Measurements from ENCODE around the gene SCUBE1. TPM values are rescaled to one million over a fixed set of nuclear protein-coding genes. Genes with fewer than 3 reads are reported as not detected.

SCUBE1 gene
- total RNA-seq, 1 experiment from 2014 or later: 3.9 TPM

DNA sequence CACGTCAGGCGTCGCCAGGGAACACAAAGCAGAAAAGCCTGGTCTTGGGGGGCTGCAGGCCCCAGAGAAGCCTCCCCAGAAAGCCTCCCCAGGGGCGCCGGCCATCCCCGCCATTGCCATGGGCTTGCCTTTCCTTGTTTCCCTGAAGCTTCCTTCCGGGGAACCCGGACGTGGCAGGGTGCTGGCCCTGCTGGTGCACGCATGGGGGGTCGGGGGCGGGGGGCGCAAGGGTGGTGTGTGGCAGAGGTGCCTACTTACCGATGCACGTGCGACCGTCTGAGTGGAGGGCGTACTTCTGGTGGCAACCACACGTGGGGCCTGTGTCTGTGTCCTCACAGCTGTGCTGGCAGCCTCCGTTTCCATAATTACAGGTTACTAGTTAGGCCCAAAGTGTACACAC lies 85.2 kb downstream of the SCUBE1 start:
- Histone ChIP-seq H3K4me1 (ENCODE audit: control insufficient read depth in 1 of 2, insufficient read depth in 2 of 2, low read length in 2 of 2) (peaks cover 2 to 26% of the 10 kb centered on the region in 2 experiments), H3K4me2 (ENCODE audit: low read length) (no peak overlapping the region), H3K27ac (ENCODE audit: low read depth, low read length) (no peak overlapping the region), H3K9ac (ENCODE audit: low read length) (no peak overlapping the region), H3K9me2 (ENCODE audit: insufficient read depth) (no peaks in the 10 kb centered on the region), H3K27me3 (ENCODE audit: insufficient read depth, low read length) (0 out of 2 replicates have a peak, but pooled peaks cover 6% of the 10 kb centered on the region), H3K4me3 (replicated peaks in 1 of 2; ENCODE audit: low read depth in 1 of 2, low read length in 2 of 2) (no peak overlapping the region), H2AFZ (ENCODE audit: low read depth, low read length, poor library complexity, severe bottlenecking) (no peak overlapping the region), H3K79me2 (ENCODE audit: insufficient read depth, low read length) (no peaks in the 10 kb centered on the region), H3K9me3 (ENCODE audit: control insufficient read depth in 1 of 2, insufficient read depth in 1 of 2, low read depth in 1 of 2, low read length in 2 of 2) (no peaks in the 10 kb centered on the region), H3K36me3 (ENCODE audit: control insufficient read depth in 1 of 2, insufficient read depth in 2 of 2, low read length in 2 of 2) (no peaks in the 10 kb centered on the region), H4K20me1 (ENCODE audit: insufficient read depth) (no peaks in the 10 kb centered on the region)
- DNase-seq (ENCODE audit: low read depth, low spot score) (no peak), ATAC-seq (no peak)
- BruUV-seq (replicated peaks): no TSS peak
- intact Hi-C loops (cut with micrococcal nuclease): no loop called here
- POLR2A ChIA-PET: no interaction called here
- CTCF ChIA-PET: no interaction called here
- RAD21 ChIA-PET (ENCODE audit: low non-redundant PET in 1 of 2, low total read pairs in 2 of 2, uncharacterized antibody in 2 of 2, unreplicated experiment in 2 of 2): no interaction called here
- TF ChIP-seq EGR1 (IDR thresholded peaks at IDR 0.05; ENCODE audit: low read depth): no peak
- no peak for TF ChIP-seq SIN3A (IDR thresholded peaks at IDR 0.05; ENCODE audit: low read depth)
- TF ChIP-seq SP1 (IDR thresholded peaks at IDR 0.05; ENCODE audit: low read depth): no peak
- no peak for TF ChIP-seq ZFX (IDR thresholded peaks at IDR 0.05)
- TF ChIP-seq TCF7L2 (IDR thresholded peaks at IDR 0.05; ENCODE audit: borderline replicate concordance, extremely low read depth, insufficient read depth, insufficient read length): no peak

DNA sequence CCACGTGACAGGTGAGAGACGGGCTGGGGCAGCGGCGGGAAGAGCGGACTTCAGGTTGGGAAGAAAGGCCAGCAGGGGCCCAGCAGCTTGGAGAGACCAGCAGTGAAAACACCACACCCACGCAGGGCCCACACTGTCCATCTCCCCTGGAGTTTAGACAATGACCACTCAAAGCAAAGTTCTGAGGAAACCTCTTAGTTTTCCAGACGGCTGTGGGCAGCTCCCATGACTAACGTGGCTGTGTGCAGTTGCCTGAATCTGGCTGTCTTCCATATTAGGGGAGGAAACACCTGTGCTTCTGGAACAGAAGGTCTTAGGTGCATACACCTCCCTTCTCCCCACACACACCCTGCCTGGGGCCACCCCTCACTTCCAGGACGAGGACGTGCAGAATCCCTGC lies 85.6 kb downstream of the SCUBE1 start:
- H3K27ac ChIP-seq (ENCODE audit: low read depth, low read length): no peak overlapping the region
- no peak for ATAC-seq
- ChIA-PET POLR2A (no interaction called here), RAD21 (ENCODE audit: low non-redundant PET in 1 of 2, low total read pairs in 2 of 2, uncharacterized antibody in 2 of 2, unreplicated experiment in 2 of 2) (no interaction called here), CTCF (no interaction called here)
- no peaks in the 10 kb centered on the region for H3K36me3 ChIP-seq (ENCODE audit: control insufficient read depth in 1 of 2, insufficient read depth in 2 of 2, low read length in 2 of 2)
- DNase-seq (ENCODE audit: low read depth, low spot score): no peak
- H3K27me3 ChIP-seq (ENCODE audit: insufficient read depth, low read length): 0 out of 2 replicates have a peak, but pooled peaks cover 6% of the 10 kb centered on the region
- BruUV-seq (replicated peaks): no TSS peak
- no peak overlapping the region for H3K4me2 ChIP-seq (ENCODE audit: low read length)
- H3K4me3 ChIP-seq (replicated peaks in 1 of 2; ENCODE audit: low read depth in 1 of 2, low read length in 2 of 2): no peak overlapping the region
- H3K9ac ChIP-seq (ENCODE audit: low read length): no peak overlapping the region
- no peaks in the 10 kb centered on the region for H3K79me2 ChIP-seq (ENCODE audit: insufficient read depth, low read length)
- peaks cover 0 to 22% of the 10 kb centered on the region in 2 experiments; a peak in 2 of 4 replicates for H3K4me1 ChIP-seq (ENCODE audit: control insufficient read depth in 1 of 2, insufficient read depth in 2 of 2, low read length in 2 of 2)
- no peaks in the 10 kb centered on the region for H3K9me3 ChIP-seq (ENCODE audit: control insufficient read depth in 1 of 2, insufficient read depth in 1 of 2, low read depth in 1 of 2, low read length in 2 of 2)
- no peaks in the 10 kb centered on the region for H4K20me1 ChIP-seq (ENCODE audit: insufficient read depth)
- intact Hi-C loops (cut with micrococcal nuclease): no loop called here
- no peaks in the 10 kb centered on the region for H3K9me2 ChIP-seq (ENCODE audit: insufficient read depth)
- H2AFZ ChIP-seq (ENCODE audit: low read depth, low read length, poor library complexity, severe bottlenecking): no peak overlapping the region
- TF ChIP-seq, protein P1, sequence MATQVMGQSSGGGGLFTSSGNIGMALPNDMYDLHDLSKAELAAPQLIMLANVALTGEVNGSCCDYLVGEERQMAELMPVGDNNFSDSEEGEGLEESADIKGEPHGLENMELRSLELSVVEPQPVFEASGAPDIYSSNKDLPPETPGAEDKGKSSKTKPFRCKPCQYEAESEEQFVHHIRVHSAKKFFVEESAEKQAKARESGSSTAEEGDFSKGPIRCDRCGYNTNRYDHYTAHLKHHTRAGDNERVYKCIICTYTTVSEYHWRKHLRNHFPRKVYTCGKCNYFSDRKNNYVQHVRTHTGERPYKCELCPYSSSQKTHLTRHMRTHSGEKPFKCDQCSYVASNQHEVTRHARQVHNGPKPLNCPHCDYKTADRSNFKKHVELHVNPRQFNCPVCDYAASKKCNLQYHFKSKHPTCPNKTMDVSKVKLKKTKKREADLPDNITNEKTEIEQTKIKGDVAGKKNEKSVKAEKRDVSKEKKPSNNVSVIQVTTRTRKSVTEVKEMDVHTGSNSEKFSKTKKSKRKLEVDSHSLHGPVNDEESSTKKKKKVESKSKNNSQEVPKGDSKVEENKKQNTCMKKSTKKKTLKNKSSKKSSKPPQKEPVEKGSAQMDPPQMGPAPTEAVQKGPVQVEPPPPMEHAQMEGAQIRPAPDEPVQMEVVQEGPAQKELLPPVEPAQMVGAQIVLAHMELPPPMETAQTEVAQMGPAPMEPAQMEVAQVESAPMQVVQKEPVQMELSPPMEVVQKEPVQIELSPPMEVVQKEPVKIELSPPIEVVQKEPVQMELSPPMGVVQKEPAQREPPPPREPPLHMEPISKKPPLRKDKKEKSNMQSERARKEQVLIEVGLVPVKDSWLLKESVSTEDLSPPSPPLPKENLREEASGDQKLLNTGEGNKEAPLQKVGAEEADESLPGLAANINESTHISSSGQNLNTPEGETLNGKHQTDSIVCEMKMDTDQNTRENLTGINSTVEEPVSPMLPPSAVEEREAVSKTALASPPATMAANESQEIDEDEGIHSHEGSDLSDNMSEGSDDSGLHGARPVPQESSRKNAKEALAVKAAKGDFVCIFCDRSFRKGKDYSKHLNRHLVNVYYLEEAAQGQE (IDR thresholded peaks at IDR 0.05; ENCODE audit: low read depth): no peak
- no peak for TF ChIP-seq FOSL1 (IDR thresholded peaks at IDR 0.05; ENCODE audit: low read depth)
- TF ChIP-seq SIN3A (IDR thresholded peaks at IDR 0.05; ENCODE audit: low read depth): no peak
- TF ChIP-seq EZH2 (IDR thresholded peaks at IDR 0.05): no peak
- TF ChIP-seq, protein P2, sequence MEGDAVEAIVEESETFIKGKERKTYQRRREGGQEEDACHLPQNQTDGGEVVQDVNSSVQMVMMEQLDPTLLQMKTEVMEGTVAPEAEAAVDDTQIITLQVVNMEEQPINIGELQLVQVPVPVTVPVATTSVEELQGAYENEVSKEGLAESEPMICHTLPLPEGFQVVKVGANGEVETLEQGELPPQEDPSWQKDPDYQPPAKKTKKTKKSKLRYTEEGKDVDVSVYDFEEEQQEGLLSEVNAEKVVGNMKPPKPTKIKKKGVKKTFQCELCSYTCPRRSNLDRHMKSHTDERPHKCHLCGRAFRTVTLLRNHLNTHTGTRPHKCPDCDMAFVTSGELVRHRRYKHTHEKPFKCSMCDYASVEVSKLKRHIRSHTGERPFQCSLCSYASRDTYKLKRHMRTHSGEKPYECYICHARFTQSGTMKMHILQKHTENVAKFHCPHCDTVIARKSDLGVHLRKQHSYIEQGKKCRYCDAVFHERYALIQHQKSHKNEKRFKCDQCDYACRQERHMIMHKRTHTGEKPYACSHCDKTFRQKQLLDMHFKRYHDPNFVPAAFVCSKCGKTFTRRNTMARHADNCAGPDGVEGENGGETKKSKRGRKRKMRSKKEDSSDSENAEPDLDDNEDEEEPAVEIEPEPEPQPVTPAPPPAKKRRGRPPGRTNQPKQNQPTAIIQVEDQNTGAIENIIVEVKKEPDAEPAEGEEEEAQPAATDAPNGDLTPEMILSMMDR (IDR thresholded peaks at IDR 0.05 in 2 of 3, conservative IDR thresholded peaks at IDR 0.05 in 1 of 3; ENCODE audit: borderline replicate concordance in 1 of 3, insufficient read depth in 1 of 3, low read depth in 2 of 3, low read length in 2 of 3): no peak
- TF ChIP-seq, protein P3, sequence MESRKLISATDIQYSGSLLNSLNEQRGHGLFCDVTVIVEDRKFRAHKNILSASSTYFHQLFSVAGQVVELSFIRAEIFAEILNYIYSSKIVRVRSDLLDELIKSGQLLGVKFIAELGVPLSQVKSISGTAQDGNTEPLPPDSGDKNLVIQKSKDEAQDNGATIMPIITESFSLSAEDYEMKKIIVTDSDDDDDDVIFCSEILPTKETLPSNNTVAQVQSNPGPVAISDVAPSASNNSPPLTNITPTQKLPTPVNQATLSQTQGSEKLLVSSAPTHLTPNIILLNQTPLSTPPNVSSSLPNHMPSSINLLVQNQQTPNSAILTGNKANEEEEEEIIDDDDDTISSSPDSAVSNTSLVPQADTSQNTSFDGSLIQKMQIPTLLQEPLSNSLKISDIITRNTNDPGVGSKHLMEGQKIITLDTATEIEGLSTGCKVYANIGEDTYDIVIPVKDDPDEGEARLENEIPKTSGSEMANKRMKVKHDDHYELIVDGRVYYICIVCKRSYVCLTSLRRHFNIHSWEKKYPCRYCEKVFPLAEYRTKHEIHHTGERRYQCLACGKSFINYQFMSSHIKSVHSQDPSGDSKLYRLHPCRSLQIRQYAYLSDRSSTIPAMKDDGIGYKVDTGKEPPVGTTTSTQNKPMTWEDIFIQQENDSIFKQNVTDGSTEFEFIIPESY (IDR thresholded peaks at IDR 0.05; ENCODE audit: extremely low read depth, insufficient replicate concordance, low read length): no peak
- no peak for TF ChIP-seq ZFX (IDR thresholded peaks at IDR 0.05)
- TF ChIP-seq POLR2AphosphoS5 (IDR thresholded peaks at IDR 0.05; ENCODE audit: low read depth, low read length): no peak
- no peak for TF ChIP-seq SRF (IDR thresholded peaks at IDR 0.05; ENCODE audit: low read depth)
- no peak for TF ChIP-seq YY1 (IDR thresholded peaks at IDR 0.05; ENCODE audit: extremely low read depth, insufficient replicate concordance, low read depth, low read length)

Measured in HCT116 (cell line).